HCT116 (cell line): ENCODE data around the gene GLIPR2. TPM values are rescaled to one million over a fixed set of nuclear protein-coding genes. Genes with fewer than 3 reads are reported as not detected.
"Not testable (repeated sequence)": the region's sequence is repeated elsewhere in the genome, so short reads cannot be mapped to it uniquely, and the experiment has no call there.

ENCODE experiments used
- ATAC-seq: fragments of 200-7000 bp; cut with Tn5 transposase; 2 replicates; pipeline ENCODE4 v1.9.1; 2020; ENCODE audit warnings: mild to moderate bottlenecking, moderate library complexity
- BruUV-seq: library from RNA; stranded (reverse); fragments of 400-500 nt; replicated peaks from 2 replicates; lab custom pipeline; 2021; lab: Mats Ljungman, UMichigan
- CTCF ChIA-PET: fragments of 300-600 bp; sonication (Branson Sonifier 250); formaldehyde crosslinking; loops from one replicate; lab custom pipeline; 2021; ENCODE audit warnings: antibody characterized with exemption; lab: Charles Lee
- POLR2A ChIA-PET: fragments of 300-600, 350-600 bp; sonication (Branson Sonifier 250); formaldehyde crosslinking; loops from one replicate; lab custom pipeline; 2021; ENCODE audit warnings: antibody characterized with exemption; lab: Charles Lee
- RAD21 ChIA-PET, 2 experiments: fragments of 300-600 bp; sonication (Branson Sonifier 250); formaldehyde crosslinking; loops; one replicate each; lab custom pipeline; 2023; ENCODE audit warnings: low total read pairs in 2 of 2; ENCODE audit not compliant: uncharacterized antibody in 2 of 2, unreplicated experiment in 2 of 2, low non-redundant PET in 1 of 2; lab: Charles Lee
- DNase-seq: peaks from one replicate; pipeline ENCODE4 v3.0.0-alpha.2; 2010; ENCODE audit warnings: low read depth, low spot score
- H2AFZ ChIP-seq: fragments of 200-600 bp; shearing (Covaris generic), sonication (generic); 2 replicates; pipeline ENCODE4 v1.6.1; 2017; ENCODE audit warnings: low read depth, mixed run types, mixed read lengths, antibody characterized with exemption, low read length; ENCODE audit not compliant: poor library complexity, severe bottlenecking
- H3K27ac ChIP-seq: 2 replicates; pipeline ENCODE4 v1.5.1; 2012; ENCODE audit warnings: low read depth, low read length
- H3K27me3 ChIP-seq: fragments of 200-600 bp; sonication (generic); 2 replicates; pipeline ENCODE4 v1.6.1; 2016; ENCODE audit warnings: mixed run types, low read length, mixed read lengths; ENCODE audit not compliant: insufficient read depth
- H3K36me3 ChIP-seq, 2 experiments: fragments of 200-500 bp in 1 of 2; fragments of 200-600 bp in 1 of 2; sonication (Bioruptor generic) in 1 of 2; sonication (generic) in 1 of 2; 2 replicates each; pipeline versions ENCODE4 v1.5.1 to v1.6.1; 2014 to 2016; ENCODE audit warnings: low read length in 2 of 2, inconsistent platforms in 1 of 2, mixed read lengths in 1 of 2, mixed run types in 1 of 2; ENCODE audit not compliant: insufficient read depth in 2 of 2, control insufficient read depth in 1 of 2
- H3K4me1 ChIP-seq, 2 experiments: fragments of 200-600 bp in 1 of 2; sonication (generic) in 1 of 2; 2 replicates each; pipeline versions ENCODE4 v1.5.1 to v1.6.1; 2012 to 2017; ENCODE audit warnings: low read length in 2 of 2, inconsistent platforms in 1 of 2, mild to moderate bottlenecking in 1 of 2, mixed read lengths in 1 of 2, mixed run types in 1 of 2, moderate library complexity in 1 of 2; ENCODE audit not compliant: insufficient read depth in 2 of 2, control insufficient read depth in 1 of 2
- H3K4me2 ChIP-seq: fragments of 200-600 bp; sonication (generic); 2 replicates; pipeline ENCODE4 v1.6.1; 2017; ENCODE audit warnings: mixed run types, low read length, mixed read lengths
- H3K4me3 ChIP-seq, 2 experiments: fragments of 200-600 bp in 1 of 2; sonication (generic) in 1 of 2; replicated peaks in 1 of 2; 2 replicates each; pipeline ENCODE4 v1.5.1; 2011 to 2016; ENCODE audit warnings: low read length in 2 of 2, control low read depth in 1 of 2, low read depth in 1 of 2, mild to moderate bottlenecking in 1 of 2, mixed read lengths in 1 of 2, mixed run types in 1 of 2
- H3K79me2 ChIP-seq: fragments of 200-600 bp; sonication (generic); 2 replicates; pipeline ENCODE4 v1.6.1; 2017; ENCODE audit warnings: mild to moderate bottlenecking, mixed run types, low read length, moderate library complexity, mixed read lengths; ENCODE audit not compliant: insufficient read depth
- H3K9ac ChIP-seq: fragments of 200-600 bp; sonication (generic); 2 replicates; pipeline ENCODE4 v1.6.1; 2016; ENCODE audit warnings: low read length, mixed read lengths
- H3K9me2 ChIP-seq: fragments of 200-600 bp; sonication (generic), shearing (Covaris generic); 2 replicates; pipeline ENCODE4 v1.6.1; 2017; ENCODE audit warnings: mixed run types, mild to moderate bottlenecking, moderate library complexity; ENCODE audit not compliant: insufficient read depth
- H3K9me3 ChIP-seq, 2 experiments: fragments of 200-500 bp in 1 of 2; fragments of 200-600 bp in 1 of 2; sonication (Bioruptor generic) in 1 of 2; sonication (generic) in 1 of 2; 2 replicates each; pipeline ENCODE4 v1.6.1; 2014 to 2017; ENCODE audit warnings: low read length in 2 of 2, mixed read lengths in 2 of 2, inconsistent platforms in 1 of 2, low read depth in 1 of 2, mild to moderate bottlenecking in 1 of 2, mixed run types in 1 of 2, moderate library complexity in 1 of 2; ENCODE audit not compliant: control insufficient read depth in 1 of 2, insufficient read depth in 1 of 2
- H4K20me1 ChIP-seq: fragments of 200-600 bp; sonication (generic), shearing (Covaris generic); 2 replicates; pipeline ENCODE4 v1.6.1; 2017; ENCODE audit warnings: mixed run types, mild to moderate bottlenecking, moderate library complexity; ENCODE audit not compliant: insufficient read depth
- CEBPB ChIP-seq: IDR thresholded peaks from 2 replicates; pipeline ENCODE4 v1.6.1; 2012; ENCODE audit warnings: low read depth
- FOSL1 ChIP-seq: IDR thresholded peaks from 2 replicates; pipeline ENCODE4 v1.6.1; 2012; ENCODE audit warnings: low read depth
- POLR2AphosphoS5 ChIP-seq: IDR thresholded peaks from 2 replicates; pipeline ENCODE4 v1.6.1; 2011; ENCODE audit warnings: mild to moderate bottlenecking, low read depth, low read length, moderate library complexity
- RAD21 ChIP-seq: IDR thresholded peaks from 2 replicates; pipeline ENCODE4 v1.6.1; 2012; ENCODE audit warnings: low read depth, mild to moderate bottlenecking
- SP1 ChIP-seq: IDR thresholded peaks from 2 replicates; pipeline ENCODE4 v1.6.1; 2012; ENCODE audit warnings: low read depth
- TCF7L2 ChIP-seq: IDR thresholded peaks from 2 replicates; pipeline ENCODE4 v1.7.0; 2011; ENCODE audit warnings: borderline replicate concordance, inconsistent platforms; ENCODE audit not compliant: insufficient read depth, insufficient read length; ENCODE audit errors: extremely low read depth
- YY1 ChIP-seq: IDR thresholded peaks from 2 replicates; pipeline ENCODE4 v1.6.1; 2011; ENCODE audit warnings: low read length, low read depth, moderate library complexity, mild to moderate bottlenecking; ENCODE audit not compliant: insufficient replicate concordance; ENCODE audit errors: extremely low read depth
- ZFX ChIP-seq: fragments of 450-650 bp; IDR thresholded peaks from 2 replicates; pipeline ENCODE4 v1.6.1; 2017
- intact Hi-C: fragments of 100-400 bp; cut with micrococcal nuclease; formaldehyde crosslinking; loops from 2 replicates; pipeline ENCODE4 v1.10.0; 2022
- total RNA-seq: library from RNA; stranded (reverse); gene quantifications from one replicate; pipeline ENCODE4 v1.2.1, GENCODE V29; 2021; ENCODE audit not compliant: unreplicated experiment
- TF ChIP-seq, protein P1 (sequence below): IDR thresholded peaks from 2 replicates; pipeline ENCODE4 v1.6.1; 2012; ENCODE audit warnings: low read depth

The GLIPR2 gene
- total RNA-seq, 1 experiment from 2014 or later = 14.5 TPM

DNA sequence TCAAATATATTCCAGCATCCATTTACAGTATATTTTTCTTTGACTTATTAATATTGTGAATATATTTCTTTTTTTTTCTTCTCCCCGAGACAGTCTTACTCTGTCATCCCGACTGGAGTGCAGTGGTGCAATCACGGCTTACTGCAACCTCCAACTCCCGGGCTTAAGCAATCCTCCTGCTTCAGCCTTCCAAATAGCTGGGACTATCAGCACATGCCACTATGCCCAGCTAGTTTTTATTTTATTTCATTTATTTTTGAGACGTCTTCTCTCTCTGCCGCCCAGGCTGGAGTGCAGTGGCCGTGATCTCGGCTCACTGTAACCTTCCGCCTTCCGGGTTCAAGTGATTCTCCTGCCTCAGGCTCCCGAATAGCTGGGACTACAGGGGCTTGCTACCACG, 7.4 kb upstream of the GLIPR2 start:
- intact Hi-C loops = no loop called here
- BruUV-seq = no TSS peak
- no peak for ATAC-seq
- RAD21 ChIA-PET = no interaction called here
- H2AFZ ChIP-seq = no peak overlapping the region
- H3K9me2 ChIP-seq = no peaks in the 10 kb centered on the region
- H3K27me3 ChIP-seq = no peaks in the 10 kb centered on the region
- H3K79me2 ChIP-seq = no peaks in the 10 kb centered on the region
- H3K9ac ChIP-seq = no peak overlapping the region
- no peak overlapping the region for H3K4me3 ChIP-seq
- no peaks in the 10 kb centered on the region for H4K20me1 ChIP-seq
- no peak for TF ChIP-seq SP1
- TF ChIP-seq CEBPB = no peak
- TF ChIP-seq POLR2AphosphoS5 = no peak
- TF ChIP-seq RAD21 = no peak
- no peak for DNase-seq
- no peaks in the 10 kb centered on the region for H3K4me1 ChIP-seq
- no peak overlapping the region for H3K27ac ChIP-seq
- H3K9me3 ChIP-seq = no peaks in the 10 kb centered on the region
- CTCF ChIA-PET = no interaction called here
- H3K36me3 ChIP-seq = no peaks in the 10 kb centered on the region
- POLR2A ChIA-PET = no interaction called here
- no peak overlapping the region for H3K4me2 ChIP-seq

DNA sequence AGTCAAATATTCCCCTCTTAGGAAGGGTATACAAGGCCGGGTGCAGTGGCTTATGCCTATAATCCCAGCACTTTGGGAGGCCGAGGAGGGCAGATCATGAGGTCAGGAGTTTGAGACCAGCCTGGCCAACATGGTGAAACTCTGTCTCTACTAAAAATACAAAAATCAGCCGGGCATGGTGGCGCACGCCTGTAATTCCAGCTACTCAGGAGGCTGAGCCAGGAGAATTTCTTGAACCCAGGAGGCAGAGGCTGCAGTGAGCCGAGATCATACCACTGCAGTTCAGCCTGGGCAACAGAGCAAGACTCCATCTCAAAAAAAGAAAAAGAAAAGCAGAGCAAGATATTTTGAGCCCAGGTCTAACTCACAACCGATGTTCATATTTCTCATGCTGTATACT, 4.9 kb upstream of the GLIPR2 start:
- H3K9ac ChIP-seq, POLR2A ChIA-PET, H3K79me2 ChIP-seq, H2AFZ ChIP-seq, H3K4me2 ChIP-seq, intact Hi-C loops, H4K20me1 ChIP-seq, H3K27me3 ChIP-seq, BruUV-seq, RAD21 ChIA-PET, H3K9me3 ChIP-seq, H3K4me3 ChIP-seq, H3K36me3 ChIP-seq, H3K9me2 ChIP-seq, H3K27ac ChIP-seq, DNase-seq, CTCF ChIA-PET, ATAC-seq: not testable (repeated sequence)
- peaks cover 0 to 10% of the 10 kb centered on the region in 2 experiments; a peak in 1 of 4 replicates for H3K4me1 ChIP-seq

DNA sequence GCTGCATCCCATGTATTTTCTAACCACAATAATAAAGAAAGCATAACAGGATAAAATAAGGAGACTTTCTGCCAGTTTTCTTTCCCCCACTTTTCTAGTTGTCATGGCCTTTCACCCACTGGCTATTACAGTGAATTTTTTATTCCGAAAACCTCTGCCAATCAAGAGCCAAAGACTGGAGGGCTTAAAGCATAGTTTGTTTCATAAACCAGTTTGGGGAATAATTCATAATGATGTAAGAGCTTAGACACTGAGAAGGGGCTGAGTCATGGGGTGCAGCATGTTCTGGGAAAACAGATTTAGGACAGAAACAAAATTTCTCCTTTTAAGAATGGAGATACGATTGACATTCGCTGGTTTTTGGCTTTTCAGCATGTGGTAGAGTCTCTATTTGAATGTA, 4.4 kb upstream of the GLIPR2 start:
- ChIA-PET CTCF (no interaction called here), RAD21 (no interaction called here)
- TF ChIP-seq RAD21 = no peak
- TF ChIP-seq FOSL1 = no peak
- no peak for TF ChIP-seq TCF7L2
- no peak for TF ChIP-seq ZFX
- TF ChIP-seq YY1 = no peak
- TF ChIP-seq, protein P1, sequence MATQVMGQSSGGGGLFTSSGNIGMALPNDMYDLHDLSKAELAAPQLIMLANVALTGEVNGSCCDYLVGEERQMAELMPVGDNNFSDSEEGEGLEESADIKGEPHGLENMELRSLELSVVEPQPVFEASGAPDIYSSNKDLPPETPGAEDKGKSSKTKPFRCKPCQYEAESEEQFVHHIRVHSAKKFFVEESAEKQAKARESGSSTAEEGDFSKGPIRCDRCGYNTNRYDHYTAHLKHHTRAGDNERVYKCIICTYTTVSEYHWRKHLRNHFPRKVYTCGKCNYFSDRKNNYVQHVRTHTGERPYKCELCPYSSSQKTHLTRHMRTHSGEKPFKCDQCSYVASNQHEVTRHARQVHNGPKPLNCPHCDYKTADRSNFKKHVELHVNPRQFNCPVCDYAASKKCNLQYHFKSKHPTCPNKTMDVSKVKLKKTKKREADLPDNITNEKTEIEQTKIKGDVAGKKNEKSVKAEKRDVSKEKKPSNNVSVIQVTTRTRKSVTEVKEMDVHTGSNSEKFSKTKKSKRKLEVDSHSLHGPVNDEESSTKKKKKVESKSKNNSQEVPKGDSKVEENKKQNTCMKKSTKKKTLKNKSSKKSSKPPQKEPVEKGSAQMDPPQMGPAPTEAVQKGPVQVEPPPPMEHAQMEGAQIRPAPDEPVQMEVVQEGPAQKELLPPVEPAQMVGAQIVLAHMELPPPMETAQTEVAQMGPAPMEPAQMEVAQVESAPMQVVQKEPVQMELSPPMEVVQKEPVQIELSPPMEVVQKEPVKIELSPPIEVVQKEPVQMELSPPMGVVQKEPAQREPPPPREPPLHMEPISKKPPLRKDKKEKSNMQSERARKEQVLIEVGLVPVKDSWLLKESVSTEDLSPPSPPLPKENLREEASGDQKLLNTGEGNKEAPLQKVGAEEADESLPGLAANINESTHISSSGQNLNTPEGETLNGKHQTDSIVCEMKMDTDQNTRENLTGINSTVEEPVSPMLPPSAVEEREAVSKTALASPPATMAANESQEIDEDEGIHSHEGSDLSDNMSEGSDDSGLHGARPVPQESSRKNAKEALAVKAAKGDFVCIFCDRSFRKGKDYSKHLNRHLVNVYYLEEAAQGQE = no peak
- TF ChIP-seq, all 23 proteins: peak for 0
- H3K27me3 ChIP-seq = no peaks in the 10 kb centered on the region
- no peaks in the 10 kb centered on the region for H3K79me2 ChIP-seq
- no peaks in the 10 kb centered on the region for H3K9me2 ChIP-seq
- H2AFZ ChIP-seq = no peak overlapping the region
- H3K4me2 ChIP-seq = no peak overlapping the region
- H3K9me3 ChIP-seq = no peaks in the 10 kb centered on the region
- no TSS peak for BruUV-seq
- no peak overlapping the region for H3K27ac ChIP-seq
- ATAC-seq (no peak), DNase-seq (no peak)
- POLR2A ChIA-PET = no interaction called here
- intact Hi-C loops = no loop called here
- H4K20me1 ChIP-seq = no peaks in the 10 kb centered on the region
- peaks cover 0 to 13% of the 10 kb centered on the region in 2 experiments; a peak in 1 of 4 replicates for H3K4me1 ChIP-seq
- H3K36me3 ChIP-seq = no peaks in the 10 kb centered on the region
- H3K4me3 ChIP-seq = no peak overlapping the region
- H3K9ac ChIP-seq = no peak overlapping the region
